H1 (cell line): ENCODE measurements around the gene PAQR9. TPM values are rescaled to one million over a fixed set of nuclear protein-coding genes. Genes with fewer than 3 reads are reported as not detected.

Experiments
- CTCF ChIA-PET: fragments of 300-600 bp; sonication (Branson Sonifier 250); formaldehyde crosslinking; loops from one replicate; lab custom pipeline; 2021; ENCODE audit not compliant: partially characterized antibody; lab: Charles Lee
- POLR2A ChIA-PET: fragments of 300-600 bp; sonication (Branson Sonifier 250); formaldehyde crosslinking; loops from one replicate; lab custom pipeline; 2021; ENCODE audit warnings: inconsistent platforms; ENCODE audit not compliant: partially characterized antibody; lab: Charles Lee
- DNase-seq, 2 experiments: peaks; one replicate each; pipeline versions ENCODE4 v3.0.0 to v3.0.0-alpha.2; 2010 to 2022; ENCODE audit warnings: low spot score in 2 of 2, low read depth in 1 of 2, mixed read lengths in 1 of 2
- FAIRE-seq: peaks from 2 replicates; lab custom pipeline; 2011; peaks lifted over from hg19 to GRCh38; lab: Jason Lieb, UNC
- H2AFZ ChIP-seq: 2 replicates; pipeline ENCODE4 v1.8.1; 2012; ENCODE audit warnings: low read length, inconsistent platforms
- H2AK5ac ChIP-seq: 2 replicates; pipeline ENCODE4 v1.6.1; 2013; ENCODE audit warnings: low read depth, low read length
- H2BK120ac ChIP-seq: replicated peaks from 2 replicates; pipeline ENCODE3; 2013; ENCODE audit warnings: low read depth, low read length, inconsistent platforms
- H2BK12ac ChIP-seq: 2 replicates; pipeline ENCODE4 v1.6.1; 2013; ENCODE audit warnings: low read depth, low read length
- H2BK15ac ChIP-seq: 2 replicates; pipeline ENCODE4 v1.6.1; 2013; ENCODE audit warnings: low read length
- H2BK20ac ChIP-seq: 2 replicates; pipeline ENCODE4 v1.6.1; 2013; ENCODE audit warnings: low read length
- H2BK5ac ChIP-seq: 2 replicates; pipeline ENCODE4 v1.6.1; 2013; ENCODE audit warnings: low read depth, low read length
- H3K14ac ChIP-seq: 2 replicates; pipeline ENCODE4 v1.6.1; 2013; ENCODE audit warnings: inconsistent platforms; ENCODE audit not compliant: insufficient read length
- H3K18ac ChIP-seq: 2 replicates; pipeline ENCODE4 v1.6.1; 2013; ENCODE audit warnings: low read length; ENCODE audit errors: extremely low read depth
- H3K23ac ChIP-seq: 2 replicates; pipeline ENCODE4 v1.6.1; 2013; ENCODE audit warnings: inconsistent platforms; ENCODE audit not compliant: insufficient read length
- H3K23me2 ChIP-seq: 2 replicates; pipeline ENCODE4 v1.6.1; 2013; ENCODE audit warnings: low read depth, low read length
- H3K27ac ChIP-seq: 2 replicates; pipeline ENCODE4 v1.6.1; 2011; ENCODE audit warnings: low read depth, low read length, inconsistent platforms
- H3K27me3 ChIP-seq, 4 experiments: replicated peaks in 1 of 4; 1 replicate in 1 of 4; 2 replicates in 3 of 4; pipeline versions ENCODE4 v1.6.1 to v1.8.1; 2011 to 2013; ENCODE audit warnings: low read length in 3 of 4, mild to moderate bottlenecking in 3 of 4, inconsistent platforms in 2 of 4, mixed read lengths in 2 of 4, moderate library complexity in 1 of 4; ENCODE audit not compliant: control insufficient read depth in 3 of 4, insufficient read depth in 3 of 4; ENCODE audit errors: extremely low read depth in 1 of 4
- H3K36me3 ChIP-seq, 4 experiments: 2 replicates each; pipeline versions ENCODE4 v1.6.1 to v1.8.1; 2011 to 2013; ENCODE audit warnings: mild to moderate bottlenecking in 4 of 4, low read length in 3 of 4, moderate library complexity in 2 of 4, control low read depth in 1 of 4, inconsistent platforms in 1 of 4; ENCODE audit not compliant: insufficient read depth in 4 of 4, control insufficient read depth in 2 of 4
- H3K4ac ChIP-seq: replicated peaks from 2 replicates; pipeline ENCODE3; 2013; ENCODE audit warnings: low read length, low read depth, mixed read lengths, inconsistent platforms; ENCODE audit not compliant: insufficient read length
- H3K4me1 ChIP-seq, 4 experiments: replicated peaks in 1 of 4; 1 replicate in 1 of 4; 2 replicates in 3 of 4; pipeline versions ENCODE4 v1.6.1 to v1.8.1; 2011 to 2013; ENCODE audit warnings: low read length in 3 of 4, inconsistent platforms in 2 of 4, mixed read lengths in 1 of 4; ENCODE audit not compliant: insufficient read depth in 4 of 4, control insufficient read depth in 3 of 4
- H3K4me2 ChIP-seq, 2 experiments: 2 replicates each; pipeline versions ENCODE4 v1.6.1 to v1.8.1; 2011 to 2013; ENCODE audit warnings: low read depth in 2 of 2, low read length in 2 of 2, control low read depth in 1 of 2, inconsistent platforms in 1 of 2, mild to moderate bottlenecking in 1 of 2; ENCODE audit not compliant: insufficient read depth in 1 of 2
- H3K4me3 ChIP-seq, 4 experiments: fragments of 200-600, 300-600 bp in 1 of 4; sonication (generic), shearing (Covaris generic), sonication (Bioruptor Twin) in 1 of 4; 2 replicates each; pipeline versions ENCODE4 v1.5.1 to v1.8.1; 2011 to 2016; ENCODE audit warnings: low read length in 4 of 4, low read depth in 3 of 4, control low read depth in 2 of 4, inconsistent platforms in 2 of 4, mild to moderate bottlenecking in 2 of 4, mixed read lengths in 1 of 4, moderate library complexity in 1 of 4; ENCODE audit not compliant: insufficient read depth in 2 of 4; ENCODE audit errors: extremely low read depth in 1 of 4
- H3K56ac ChIP-seq: replicated peaks from 2 replicates; pipeline ENCODE3; 2013; ENCODE audit warnings: low read depth, mild to moderate bottlenecking, mixed read lengths, low read length, inconsistent platforms; ENCODE audit not compliant: insufficient read length
- H3K79me1 ChIP-seq: 2 replicates; pipeline ENCODE4 v1.6.1; 2013; ENCODE audit warnings: low read depth, low read length, control low read depth
- H3K79me2 ChIP-seq, 2 experiments: 2 replicates each; pipeline versions ENCODE4 v1.6.1 to v1.8.1; 2012 to 2013; ENCODE audit warnings: low read length in 2 of 2, mild to moderate bottlenecking in 2 of 2, inconsistent platforms in 1 of 2; ENCODE audit not compliant: insufficient read depth in 2 of 2, control insufficient read depth in 1 of 2
- H3K9ac ChIP-seq, 4 experiments: replicated peaks in 1 of 4; 1 replicate in 1 of 4; 2 replicates in 3 of 4; pipeline versions ENCODE4 v1.6.1 to v1.8.1; 2011 to 2013; ENCODE audit warnings: low read depth in 3 of 4, low read length in 3 of 4, control low read depth in 2 of 4, mild to moderate bottlenecking in 2 of 4, moderate library complexity in 2 of 4, inconsistent platforms in 1 of 4; ENCODE audit errors: extremely low read depth in 1 of 4
- H3K9me3 ChIP-seq, 2 experiments: 2 replicates each; pipeline versions ENCODE4 v1.6.1 to v1.8.1; 2012 to 2013; ENCODE audit warnings: mild to moderate bottlenecking in 2 of 2, moderate library complexity in 2 of 2, control low read depth in 1 of 2, inconsistent platforms in 1 of 2, low read depth in 1 of 2, low read length in 1 of 2, mixed read lengths in 1 of 2; ENCODE audit not compliant: insufficient read depth in 2 of 2
- H4K20me1 ChIP-seq, 2 experiments: replicated peaks in 1 of 2; 2 replicates each; pipeline versions ENCODE3 to v1.8.1; 2011 to 2013; ENCODE audit warnings: inconsistent platforms in 2 of 2, low read length in 2 of 2, mild to moderate bottlenecking in 1 of 2; ENCODE audit not compliant: insufficient read depth in 2 of 2, control insufficient read depth in 1 of 2
- H4K5ac ChIP-seq: 2 replicates; pipeline ENCODE4 v1.6.1; 2013; ENCODE audit warnings: low read length, low read depth, mixed read lengths, inconsistent platforms; ENCODE audit not compliant: insufficient read length
- H4K8ac ChIP-seq: 2 replicates; pipeline ENCODE4 v1.8.0; 2013; ENCODE audit warnings: mild to moderate bottlenecking, moderate library complexity, low read length, inconsistent platforms; ENCODE audit not compliant: insufficient read depth; ENCODE audit errors: extremely low read depth
- H4K91ac ChIP-seq: replicated peaks from 2 replicates; pipeline ENCODE3; 2013; ENCODE audit warnings: low read length, mixed read lengths, inconsistent platforms; ENCODE audit not compliant: insufficient read length
- CHD1 ChIP-seq: IDR thresholded peaks from 2 replicates; pipeline ENCODE4 v1.6.1; 2012; ENCODE audit warnings: low read depth, low read length, improper control_type of control experiment
- KDM4A ChIP-seq: IDR thresholded peaks from one replicate; pipeline ENCODE4 v1.7.1; 2012; ENCODE audit warnings: low read depth, mild to moderate bottlenecking, moderate library complexity, low read length, inconsistent platforms; ENCODE audit not compliant: severe bottlenecking
- MAX ChIP-seq: IDR thresholded peaks from 2 replicates; pipeline ENCODE4 v1.6.1; 2012; ENCODE audit warnings: inconsistent platforms
- RXRA ChIP-seq: IDR thresholded peaks from 2 replicates; pipeline ENCODE4 v1.6.1; 2011; ENCODE audit warnings: low read depth, mild to moderate bottlenecking, low read length, moderate library complexity; ENCODE audit not compliant: insufficient read depth
- WGBS, 2 experiments: shearing (Covaris generic) in 1 of 2; methylation state at CpG; one replicate each; pipeline versions ENCODE4 v1.1.6 to v1.1.7; 2013 to 2015; ENCODE audit warnings: low lambda C conversion rate in 2 of 2, mixed read lengths in 2 of 2, inconsistent platforms in 1 of 2, low coverage in 1 of 2, missing lambda C conversion rate in 1 of 2; ENCODE audit not compliant: insufficient replicate concordance in 2 of 2, insufficient coverage in 1 of 2, insufficient read length in 1 of 2; ENCODE audit errors: extremely low coverage in 1 of 2, missing lambda C conversion rate in 1 of 2; 5-methylcytosine and 5-hydroxymethylcytosine counted together
- polyA plus RNA-seq, 7 experiments: library from polyadenylated mRNA; depleted of rRNA in 3 of 7; stranded (reverse) in 5 of 7; unstranded in 2 of 7; fragments of >200 nt in 5 of 7; fragments of 200-250 nt in 2 of 7; gene quantifications; 1 replicate in 5 of 7; 2 replicates in 1 of 7; 4 replicates in 1 of 7; pipeline versions ENCODE4 v1.2.1 to v1.2.3, GENCODE V29; 2011 to 2013; ENCODE audit warnings: missing spikeins in 2 of 7, mixed read lengths in 2 of 7
- total RNA-seq: library from RNA; stranded (reverse); fragmentation: NEBNext Ultra II Directional; extraction: Animal tissue kit (Norgen Biotek cat#: 25700); gene quantifications from 2 replicates; pipeline ENCODE4 v1.2.1, GENCODE V29; 2021

PAQR9 gene
- total and polyA plus RNA-seq, 2 of the 8 experiments (the other 6 are each of a cell fraction or from before 2014, with no cell fraction given), result 2.6 to 5.2 TPM

- H2AFZ ChIP-seq, result no peak overlapping the region
- peaks cover 0 to 3% (median 1%) of the 10 kb centered on the region in 4 experiments; a peak in 1 of 7 replicates for H3K4me1 ChIP-seq
- no peak overlapping the region for H3K23ac ChIP-seq
- no peak overlapping the region for H3K27ac ChIP-seq
- no peak overlapping the region for H4K5ac ChIP-seq
- H3K79me1 ChIP-seq, result no peaks in the 10 kb centered on the region
- no peaks in the 10 kb centered on the region for H3K36me3 ChIP-seq
- H2AK5ac ChIP-seq, result no peak overlapping the region
- H3K9me3 ChIP-seq, result no peaks in the 10 kb centered on the region
- FAIRE-seq, result no peak
- no peaks in the 10 kb centered on the region for H3K79me2 ChIP-seq
- WGBS, 2 experiments, result 86% methylated on average over 1 of the region's 1 CpG; no CpG with 5 or more reads in 1 of the 2 experiments
- H3K18ac ChIP-seq, result no peak overlapping the region
- H3K4me2 ChIP-seq, result no peak overlapping the region
- ChIA-PET POLR2A (no interaction called here), CTCF (interaction anchor here (1.2 to 3.0 kb wide), 2 partner anchors 12 to 86 kb away, joined by 3 to 21 read pairs; no protein-coding TSS in a partner anchor)
- H2BK5ac ChIP-seq, result no peak overlapping the region
- no peak overlapping the region for H2BK12ac ChIP-seq
- H2BK20ac ChIP-seq, result no peak overlapping the region
- no peak overlapping the region for H3K56ac ChIP-seq
- H3K4me3 ChIP-seq, result no peak overlapping the region
- H2BK120ac ChIP-seq, result no peak overlapping the region
- no peak overlapping the region for H2BK15ac ChIP-seq
- H4K20me1 ChIP-seq, result no peaks in the 10 kb centered on the region
- H4K91ac ChIP-seq, result no peak overlapping the region
- no peak for DNase-seq
- H3K4ac ChIP-seq, result no peak overlapping the region
- H3K9ac ChIP-seq, result no peak overlapping the region
- H3K23me2 ChIP-seq, result peaks cover 2% of the 10 kb centered on the region; the same call in 1 of the 2 replicates
- H3K14ac ChIP-seq, result no peak overlapping the region
- H3K27me3 ChIP-seq, result no peaks in the 10 kb centered on the region
- no peak overlapping the region for H4K8ac ChIP-seq
- TF ChIP-seq MAX (no peak), RXRA (no peak), KDM4A (no peak), CHD1 (no peak)
Observed at GRCh38 chr3:142943349-142943748, 20.1 kb downstream of the PAQR9 start.
